ENCODE results near the gene GRK7.

DNA sequence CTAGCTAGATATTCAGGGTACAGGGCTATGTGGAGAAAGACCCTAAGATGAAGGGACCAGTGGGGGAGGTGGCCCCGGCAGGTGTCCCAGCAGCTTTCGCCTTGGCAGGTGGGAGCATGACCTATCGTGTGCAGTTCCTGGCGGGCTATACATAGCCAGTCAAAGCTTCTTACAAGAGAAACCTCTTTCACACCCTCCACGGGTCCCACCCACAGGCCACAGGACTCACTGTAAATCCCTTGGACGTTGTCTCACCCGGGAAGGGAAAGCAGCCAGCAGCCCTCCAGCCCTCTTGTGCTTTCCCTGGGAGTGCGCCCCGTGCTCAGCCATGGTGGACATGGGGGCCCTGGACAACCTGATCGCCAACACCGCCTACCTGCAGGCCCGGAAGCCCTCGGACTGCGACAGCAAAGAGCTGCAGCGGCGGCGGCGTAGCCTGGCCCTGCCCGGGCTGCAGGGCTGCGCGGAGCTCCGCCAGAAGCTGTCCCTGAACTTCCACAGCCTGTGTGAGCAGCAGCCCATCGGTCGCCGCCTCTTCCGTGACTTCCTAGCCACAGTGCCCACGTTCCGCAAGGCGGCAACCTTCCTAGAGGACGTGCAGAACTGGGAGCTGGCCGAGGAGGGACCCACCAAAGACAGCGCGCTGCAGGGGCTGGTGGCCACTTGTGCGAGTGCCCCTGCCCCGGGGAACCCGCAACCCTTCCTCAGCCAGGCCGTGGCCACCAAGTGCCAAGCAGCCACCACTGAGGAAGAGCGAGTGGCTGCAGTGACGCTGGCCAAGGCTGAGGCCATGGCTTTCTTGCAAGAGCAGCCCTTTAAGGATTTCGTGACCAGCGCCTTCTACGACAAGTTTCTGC lies 15.0 kb downstream of the GRK7 start:
- TF ChIP-seq POLR2A (IDR thresholded peaks at IDR 0.05) = no peak
- TF ChIP-seq, protein P1, sequence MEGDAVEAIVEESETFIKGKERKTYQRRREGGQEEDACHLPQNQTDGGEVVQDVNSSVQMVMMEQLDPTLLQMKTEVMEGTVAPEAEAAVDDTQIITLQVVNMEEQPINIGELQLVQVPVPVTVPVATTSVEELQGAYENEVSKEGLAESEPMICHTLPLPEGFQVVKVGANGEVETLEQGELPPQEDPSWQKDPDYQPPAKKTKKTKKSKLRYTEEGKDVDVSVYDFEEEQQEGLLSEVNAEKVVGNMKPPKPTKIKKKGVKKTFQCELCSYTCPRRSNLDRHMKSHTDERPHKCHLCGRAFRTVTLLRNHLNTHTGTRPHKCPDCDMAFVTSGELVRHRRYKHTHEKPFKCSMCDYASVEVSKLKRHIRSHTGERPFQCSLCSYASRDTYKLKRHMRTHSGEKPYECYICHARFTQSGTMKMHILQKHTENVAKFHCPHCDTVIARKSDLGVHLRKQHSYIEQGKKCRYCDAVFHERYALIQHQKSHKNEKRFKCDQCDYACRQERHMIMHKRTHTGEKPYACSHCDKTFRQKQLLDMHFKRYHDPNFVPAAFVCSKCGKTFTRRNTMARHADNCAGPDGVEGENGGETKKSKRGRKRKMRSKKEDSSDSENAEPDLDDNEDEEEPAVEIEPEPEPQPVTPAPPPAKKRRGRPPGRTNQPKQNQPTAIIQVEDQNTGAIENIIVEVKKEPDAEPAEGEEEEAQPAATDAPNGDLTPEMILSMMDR (IDR thresholded peaks at IDR 0.05) = no peak

Measured in Peyer's patch (tissue), 4 donors.